Omental fat pad (tissue), 4 donors: ENCODE measurements around the gene SPTBN5. TPM values are rescaled to one million over a fixed set of nuclear protein-coding genes. Genes with fewer than 3 reads are reported as not detected.

Experiments
- ATAC-seq: fragments of 150-250 bp; one replicate; pipeline ENCODE4 v1.9.1; 2016; ENCODE audit warnings: mild to moderate bottlenecking, moderate library complexity; ENCODE audit not compliant: low FRiP score
- DNase-seq: peaks from one replicate; pipeline ENCODE4 v3.0.0-alpha.2; 2019; ENCODE audit warnings: low spot score
- CTCF ChIP-seq, 3 donors: fragments of 450-650 bp; IDR thresholded peaks; one replicate each; pipeline ENCODE4 v1.5.1; 2016 to 2017; ENCODE audit warnings: antibody characterized with exemption in 3 of 3, mild to moderate bottlenecking in 3 of 3, moderate library complexity in 2 of 3
- total RNA-seq, 4 donors: library from RNA; depleted of rRNA; stranded (reverse); fragments of >200 nt; gene quantifications; one replicate each; pipeline ENCODE4 v1.1.0, GENCODE V29; 2016

The SPTBN5 gene
- total RNA-seq, 4 donors from 2014 or later, result 0.19 to 3.8 (median 1.8) TPM

DNA sequence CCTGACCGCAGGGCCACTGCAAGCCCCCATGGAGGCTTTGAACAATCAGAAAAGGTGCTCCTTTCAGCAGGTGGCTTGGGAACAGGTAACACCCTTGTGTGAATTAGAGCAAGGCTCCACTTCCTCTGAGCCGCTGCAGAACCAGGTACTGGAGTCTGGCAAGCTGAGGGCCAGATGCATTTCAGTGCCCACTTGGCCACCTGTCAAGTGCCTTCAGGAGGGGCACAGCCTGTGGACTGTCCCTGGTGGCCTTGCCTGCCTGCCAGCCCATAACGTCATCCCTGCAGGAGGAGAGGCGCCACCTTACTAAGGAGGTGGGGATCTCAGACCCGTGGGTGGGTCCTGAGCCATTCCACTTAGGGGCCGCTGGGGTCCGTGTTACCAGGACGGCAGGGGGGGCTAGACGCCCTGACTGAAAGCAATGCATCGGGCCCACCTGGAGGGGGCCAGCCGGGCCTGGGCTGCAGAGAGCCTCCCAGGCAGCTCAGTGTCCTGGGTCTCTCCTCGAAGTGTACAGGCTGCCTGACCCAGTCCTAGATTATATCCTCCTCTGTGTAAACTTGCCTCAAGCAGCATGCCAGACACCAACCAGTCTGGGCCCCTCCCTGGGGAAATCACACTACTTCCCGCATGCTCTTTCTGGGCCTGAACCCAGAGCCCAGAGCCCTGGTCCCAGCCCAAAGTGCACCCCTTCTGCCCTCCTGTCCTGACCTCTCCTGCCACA, 16.1 kb downstream of the SPTBN5 start:
- ATAC-seq (no peak), DNase-seq (no peak)
- TF ChIP-seq CTCF (IDR thresholded peaks at IDR 0.05), result no peak

DNA sequence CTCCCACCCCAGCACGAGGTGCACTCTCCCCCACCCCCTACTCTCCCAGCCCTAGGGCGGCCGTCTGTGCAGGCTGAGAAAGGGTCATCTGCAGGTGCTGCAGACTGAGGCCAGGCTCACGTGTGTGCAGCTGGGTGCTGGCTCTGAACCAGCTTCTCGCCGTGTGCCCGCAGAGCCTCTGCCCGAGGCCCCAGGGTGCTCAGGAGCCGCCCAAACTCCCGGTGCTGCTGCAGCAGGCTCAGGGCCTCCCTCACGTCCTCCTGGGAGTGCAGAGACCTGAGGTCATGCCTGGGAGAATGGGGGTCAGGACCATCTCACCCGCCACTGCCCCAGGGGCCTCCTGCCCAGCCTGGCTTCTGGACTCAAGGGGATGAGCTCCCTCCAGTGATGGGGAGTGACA, 17.2 kb downstream of the SPTBN5 start:
- DNase-seq (no peak), ATAC-seq (no peak)
- TF ChIP-seq CTCF (IDR thresholded peaks at IDR 0.05), result no peak

DNA sequence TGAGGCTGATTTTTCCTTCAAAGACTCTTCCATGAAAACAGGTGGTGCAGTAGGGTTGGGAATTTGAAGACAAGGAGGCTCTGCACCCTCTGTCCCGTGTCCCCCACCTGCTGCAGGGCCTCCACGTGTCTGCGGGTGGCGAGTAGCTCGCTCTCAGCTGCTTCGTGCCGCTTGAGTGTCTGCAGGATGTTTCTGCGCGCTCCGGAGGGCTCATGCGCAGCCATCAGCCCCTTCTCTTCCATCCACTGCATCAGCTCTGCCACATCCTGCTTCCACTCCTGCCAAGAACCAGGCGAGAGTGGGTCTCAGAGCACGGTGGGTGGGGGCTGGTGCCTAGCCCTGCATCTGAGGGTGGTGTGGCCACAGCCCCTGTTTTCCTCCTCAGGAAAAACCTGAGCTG, 17.8 kb downstream of the SPTBN5 start:
- ATAC-seq (no peak), DNase-seq (no peak)
- TF ChIP-seq CTCF (IDR thresholded peaks at IDR 0.05), result no peak

- no peak for DNase-seq
- no peak for TF ChIP-seq CTCF (IDR thresholded peaks at IDR 0.05)
- ATAC-seq, result no peak
These were observed 19.1 kb downstream of the SPTBN5 start for GRCh38 chr15:41874736-41875135.

GRCh38 chr15:41873711-41874110, 20.1 kb downstream of the SPTBN5 start:
- no peak for ATAC-seq
- TF ChIP-seq CTCF (IDR thresholded peaks at IDR 0.05), result no peak

DNA sequence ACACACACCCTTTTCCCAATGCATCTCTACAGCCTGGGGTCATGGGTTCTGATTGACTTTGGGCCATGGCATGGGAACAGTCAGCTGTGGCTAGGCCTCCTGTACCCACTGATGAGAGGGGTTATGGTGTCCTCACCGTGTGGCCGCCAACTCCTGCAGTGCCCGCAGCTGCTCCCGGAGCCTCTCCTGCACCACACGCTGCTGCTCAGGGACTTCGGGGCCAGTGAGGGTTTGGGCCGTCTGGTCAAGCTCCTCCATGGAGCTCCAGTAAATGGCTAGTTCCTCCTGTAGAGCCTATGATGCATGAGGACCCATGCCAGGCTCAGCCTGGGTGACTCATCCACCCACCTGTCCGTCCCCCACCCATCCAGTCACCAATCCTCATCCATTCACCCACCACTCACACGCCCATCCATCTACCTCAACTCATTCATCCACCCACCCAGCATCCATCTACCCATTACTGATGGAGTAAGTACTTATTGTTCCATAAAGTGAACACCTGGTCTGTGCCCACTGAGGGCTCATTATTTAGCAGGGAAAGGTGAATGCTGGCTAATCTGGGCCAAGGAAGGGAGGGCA, 21.6 kb downstream of the SPTBN5 start:
- TF ChIP-seq CTCF (IDR thresholded peaks at IDR 0.05), result no peak
- no peak for DNase-seq

More at GRCh38 chr15:41873711-41874110, 20.1 kb downstream of the SPTBN5 start:
- DNase-seq, result no peak

More for the DNA sequence above, 21.6 kb downstream of the SPTBN5 start:
- ATAC-seq, result no peak
